Fibroblast of skin of scalp (primary cell): Measurements from ENCODE around the gene CACNA2D3.
"Not testable (repeated sequence)": the region's sequence is repeated elsewhere in the genome, so short reads cannot be mapped to it uniquely, and the experiment has no call there.

Experiments used
- DNase-seq: peaks from one replicate; pipeline ENCODE4 v3.0.0-alpha.2; 2013

The CACNA2D3 gene

DNA sequence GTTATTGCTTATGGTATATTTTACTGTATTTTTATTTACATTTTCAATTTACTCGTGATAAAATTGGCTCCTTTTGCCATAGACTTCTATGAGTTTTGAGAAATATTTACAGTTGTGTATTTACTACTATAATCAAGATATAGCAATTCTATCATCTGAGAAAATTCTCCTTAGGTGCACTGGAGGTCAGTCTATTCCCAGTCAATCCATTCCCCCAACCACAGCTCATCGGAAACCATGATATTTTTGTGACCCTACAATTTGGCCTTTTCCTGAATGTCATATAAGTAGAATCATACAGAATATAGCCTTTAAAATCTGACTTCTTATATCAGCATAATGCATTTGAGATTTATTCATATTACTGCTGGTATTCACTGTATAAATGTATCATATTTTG, 920.2 kb downstream of the CACNA2D3 start:
- DNase-seq, result peak; percentile 54

GRCh38 chr3:55044486-55044885, 922.1 kb downstream of the CACNA2D3 start:
- DNase-seq, result no peak

GRCh38 chr3:55059027-55059629, 936.8 kb downstream of the CACNA2D3 start:
- peak; percentile 25 for DNase-seq

GRCh38 chr3:55060896-55061719, 938.8 kb downstream of the CACNA2D3 start:
- DNase-seq, result no peak

GRCh38 chr3:55061720-55062034, 939.3 kb downstream of the CACNA2D3 start:
- no peak for DNase-seq

- DNase-seq, result no peak
Measured at GRCh38 chr3:55064164-55064563, 941.8 kb downstream of the CACNA2D3 start.

DNA sequence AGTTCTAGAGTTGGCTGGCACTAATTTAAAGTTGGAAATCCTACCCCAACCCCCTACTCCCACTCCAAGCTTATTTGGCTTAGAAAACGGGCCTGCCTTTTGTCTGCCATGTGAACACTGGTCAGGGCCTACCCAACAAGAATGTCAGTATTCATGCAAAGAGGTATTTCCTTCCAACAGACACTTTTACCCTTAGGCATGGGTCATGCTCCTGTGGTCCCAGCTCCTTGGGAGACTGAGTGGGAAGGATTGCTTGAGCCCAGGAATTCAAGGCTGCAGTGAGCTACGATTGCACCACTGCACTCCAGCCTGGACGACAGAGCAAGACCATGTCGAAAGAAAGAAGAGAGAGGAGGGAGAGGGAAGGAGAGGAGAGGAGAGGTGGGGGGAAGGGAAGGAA, 943.0 kb downstream of the CACNA2D3 start:
- peak; percentile 9 for DNase-seq

- peak; percentile 44 for DNase-seq
Measured at GRCh38 chr3:55066551-55067047, 944.2 kb downstream of the CACNA2D3 start.

DNA sequence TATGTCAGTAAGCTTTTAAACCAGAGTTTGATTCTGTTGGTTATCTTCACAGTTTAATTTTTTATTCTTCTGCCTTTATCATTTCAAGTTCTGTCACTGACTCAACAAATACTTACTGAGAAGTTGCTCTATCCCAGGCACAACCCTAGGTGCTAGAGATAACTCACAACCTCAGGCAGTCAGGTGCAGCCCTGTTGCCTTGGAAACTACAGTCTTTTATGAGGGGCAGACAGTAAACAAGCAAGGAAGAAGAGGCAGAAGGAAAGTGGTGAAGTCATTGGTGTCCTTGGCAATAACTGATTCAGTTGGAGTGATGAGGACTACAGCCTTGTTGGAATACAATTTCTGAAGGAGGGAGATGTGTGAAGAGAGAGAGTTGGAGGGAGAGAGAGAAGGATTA, 947.6 kb downstream of the CACNA2D3 start:
- DNase-seq, result no peak

DNA sequence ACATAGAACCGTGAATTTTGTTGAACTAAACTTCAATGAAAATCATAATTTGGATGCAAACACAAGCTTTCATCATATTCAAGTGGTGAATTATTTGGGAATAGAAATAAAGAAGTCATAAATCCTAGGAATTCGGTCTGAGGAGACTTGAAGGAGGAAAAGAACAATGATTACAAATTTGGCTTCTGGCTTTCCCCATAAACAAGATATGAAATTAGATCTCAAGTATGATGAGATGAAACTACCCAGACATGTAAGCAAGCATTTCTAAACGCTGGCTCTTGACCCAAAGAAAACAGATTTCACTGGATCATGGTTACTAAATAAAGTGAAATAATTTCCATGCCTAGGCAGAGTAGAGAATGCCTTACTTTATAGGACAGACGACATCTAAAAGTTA, 952.4 kb downstream of the CACNA2D3 start:
- DNase-seq, result no peak

DNA sequence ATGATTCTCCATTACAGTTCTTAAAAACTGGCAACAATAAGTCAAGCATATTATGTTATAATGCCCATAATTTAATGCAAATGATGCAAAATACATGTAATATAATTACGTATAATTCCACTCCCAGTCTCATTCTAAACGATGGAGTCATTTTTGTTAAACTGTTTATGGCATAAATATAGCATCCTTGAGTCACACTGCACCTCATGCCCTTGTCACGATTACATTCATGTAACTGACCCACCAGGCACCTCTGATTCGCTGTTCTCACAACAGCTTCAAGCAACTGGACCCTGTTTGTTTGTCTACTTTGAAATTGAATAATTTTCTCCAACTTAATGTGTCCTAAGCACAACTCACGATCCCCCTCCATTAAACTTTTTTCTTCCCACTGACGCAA, 953.5 kb downstream of the CACNA2D3 start:
- DNase-seq, result no peak

GRCh38 chr3:55077726-55078125, 955.4 kb downstream of the CACNA2D3 start:
- no peak for DNase-seq

- DNase-seq, result no peak
Measured at GRCh38 chr3:55078876-55079275, 956.5 kb downstream of the CACNA2D3 start.

GRCh38 chr3:55085231-55085630, 962.9 kb downstream of the CACNA2D3 start:
- no peak for DNase-seq

- peak; percentile 48 for DNase-seq
Measured at GRCh38 chr3:55089211-55089610, 966.9 kb downstream of the CACNA2D3 start.

DNA sequence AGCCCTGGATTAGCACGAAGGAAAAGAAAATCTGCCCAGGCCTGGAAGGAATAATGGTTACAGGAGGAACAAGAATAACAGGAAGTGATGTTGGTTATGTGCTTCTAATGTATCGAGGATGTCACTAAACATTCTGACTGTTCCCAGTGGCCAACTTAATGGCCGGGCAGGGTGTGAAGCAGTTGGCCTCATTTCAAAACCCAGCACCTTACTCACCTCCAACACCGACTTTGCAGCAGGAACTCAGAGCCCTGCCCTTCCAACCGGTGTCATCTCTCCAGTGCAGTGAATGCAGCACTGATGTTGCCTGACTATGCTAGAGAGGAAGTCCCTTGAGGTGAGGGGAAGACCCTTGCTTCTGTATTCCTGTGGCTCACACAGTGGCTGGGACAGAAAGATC, 967.9 kb downstream of the CACNA2D3 start:
- no peak for DNase-seq

DNA sequence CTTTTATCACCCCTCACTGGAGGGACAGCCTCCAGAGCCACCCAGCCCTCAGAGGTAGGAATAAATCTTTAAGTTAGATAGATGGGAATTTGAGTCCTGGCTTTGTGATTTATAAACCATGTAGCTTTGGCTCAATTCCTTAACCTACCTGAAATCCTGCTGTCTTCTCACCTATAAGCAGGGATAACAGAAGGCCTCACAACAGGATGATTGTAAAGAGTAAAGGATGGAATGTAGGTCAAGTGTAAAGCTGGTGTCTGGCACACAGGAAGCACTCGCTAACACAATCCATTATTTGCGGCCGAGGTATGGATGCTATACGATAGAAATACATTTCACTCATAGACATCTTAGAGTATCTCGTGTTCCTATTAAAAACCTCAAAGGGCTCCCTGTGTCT, 968.4 kb downstream of the CACNA2D3 start:
- DNase-seq, result no peak

- DNase-seq, result peak; percentile 35
Measured at GRCh38 chr3:55091381-55092225, 969.3 kb downstream of the CACNA2D3 start.

GRCh38 chr3:55094676-55095075, 972.3 kb downstream of the CACNA2D3 start:
- DNase-seq, result peak; percentile 27

DNA sequence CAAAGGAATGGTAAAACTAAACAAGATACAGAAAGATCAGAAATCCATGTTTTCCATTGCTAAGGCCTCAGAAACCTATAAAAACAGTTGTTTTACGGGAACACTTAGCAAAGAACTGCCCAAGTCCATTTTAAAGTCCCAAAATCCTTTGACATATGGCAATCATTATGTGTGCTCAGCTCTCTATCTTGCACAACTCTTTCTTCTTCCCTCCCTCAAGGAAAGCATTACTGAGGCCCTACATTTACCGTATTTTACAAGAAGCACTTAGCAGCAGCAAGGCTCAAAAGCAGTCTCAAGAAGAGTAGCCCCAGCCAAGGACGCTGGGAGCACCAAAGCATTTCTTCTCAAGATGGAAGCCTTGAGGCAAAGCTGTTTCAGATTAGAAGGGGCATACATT, 975.1 kb downstream of the CACNA2D3 start:
- no peak for DNase-seq

DNA sequence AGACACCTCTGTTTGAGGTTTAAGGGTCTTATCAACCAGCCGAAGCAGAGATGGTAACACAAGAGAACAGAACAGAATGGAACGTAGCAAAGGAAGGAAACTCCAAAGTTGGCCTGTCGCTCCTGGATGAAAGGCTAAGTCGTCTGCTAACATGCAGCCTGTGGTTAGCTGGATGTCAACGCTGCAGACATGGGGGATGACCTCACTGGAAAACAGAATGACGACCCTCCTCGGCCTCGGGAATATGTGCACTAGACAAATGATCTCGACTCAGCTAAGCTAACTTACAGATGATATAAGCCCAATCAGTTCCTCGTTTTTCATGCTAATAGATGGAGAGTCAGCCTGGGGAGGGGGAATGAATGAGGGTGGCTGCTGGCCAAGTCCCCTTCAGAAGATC, 983.3 kb downstream of the CACNA2D3 start:
- no peak for DNase-seq

- no peak for DNase-seq
Measured at GRCh38 chr3:55107187-55107586, 984.8 kb downstream of the CACNA2D3 start.

GRCh38 chr3:55111906-55112305, 989.6 kb downstream of the CACNA2D3 start:
- not testable (repeated sequence) for DNase-seq
